ENCODE data around the gene CCDC9. TPM values are rescaled to one million over a fixed set of nuclear protein-coding genes. Genes with fewer than 3 reads are reported as not detected.

CCDC9 gene
- polyA plus RNA-seq, 3 donors = 6.3 to 10.0 (median 7.6) TPM

- intact Hi-C loops (cut with micrococcal nuclease) = no loop called here
- H3K36me3 ChIP-seq (replicated peaks in 1 of 2; ENCODE audit: control insufficient read depth in 1 of 2, insufficient read depth in 2 of 2, low read length in 2 of 2) = peaks cover 70 to 78% of the 10 kb centered on the region in 2 donors
- H3K4me3 Mint-ChIP-seq = no peak overlapping the region
Observed at GRCh38 chr19:47267350-47267759, 11.0 kb downstream of the CCDC9 start.

GRCh38 chr19:47268028-47268427 lies 11.7 kb downstream of the CCDC9 start:
- Mint-ChIP-seq H3K9me3 (no peaks in the 10 kb centered on the region), H3K4me3 (no peak overlapping the region), H3K4me1 (peaks cover 15% of the 10 kb centered on the region), H3K27me3 (ENCODE audit: low read depth in 3 of 3) (no peaks in the 10 kb centered on the region), H3K27ac (peak overlapping the region in 1 of 7 donors; percentile 36), H3K36me3 (peaks cover 60 to 83% of the 10 kb centered on the region in 2 donors)
- H3K4me1 ChIP-seq (ENCODE audit: control insufficient read depth in 1 of 2, insufficient read depth in 2 of 2, low read length in 2 of 2) = peaks cover 7 to 16% of the 10 kb centered on the region in 2 donors
- intact Hi-C loops (cut with micrococcal nuclease) = no loop called here
- H3K9me3 ChIP-seq (replicated peaks in 1 of 2; ENCODE audit: control insufficient read depth in 1 of 2, insufficient read depth in 1 of 2, low read length in 2 of 2) = no peaks in the 10 kb centered on the region
- H3K9ac ChIP-seq (ENCODE audit: insufficient read depth, low read length, poor library complexity, severe bottlenecking) = no peak overlapping the region
- H3K79me2 ChIP-seq (ENCODE audit: insufficient read depth, low read length) = no peaks in the 10 kb centered on the region
- DNase-seq = no peak
- H2AFZ ChIP-seq (ENCODE audit: insufficient read depth, low read depth, low read length, poor library complexity, severe bottlenecking) = no peak overlapping the region
- H3K4me3 ChIP-seq (replicated peaks in 1 of 3; ENCODE audit: low read depth in 2 of 3, low read length in 3 of 3) = no peak overlapping the region
- no peaks in the 10 kb centered on the region for H3K27me3 ChIP-seq (ENCODE audit: control insufficient read depth in 2 of 2, insufficient read depth in 2 of 2, low read length in 2 of 2)
- H3K36me3 ChIP-seq (replicated peaks in 1 of 2; ENCODE audit: control insufficient read depth in 1 of 2, insufficient read depth in 2 of 2, low read length in 2 of 2) = peaks cover 65 to 71% of the 10 kb centered on the region in 2 donors
- no peak overlapping the region for H3K27ac ChIP-seq (ENCODE audit: low read depth in 1 of 2, low read length in 2 of 2)
- H4K20me1 ChIP-seq (ENCODE audit: insufficient read depth, low read length) = peaks cover 4% of the 10 kb centered on the region
- no peak overlapping the region for H3K4me2 ChIP-seq (replicated peaks; ENCODE audit: extremely low read depth, low read length, poor library complexity, severe bottlenecking)
- 89% methylated on average over 5 of the region's 6 CpGs for WGBS (ENCODE audit: insufficient coverage)
- TF ChIP-seq, protein P1, sequence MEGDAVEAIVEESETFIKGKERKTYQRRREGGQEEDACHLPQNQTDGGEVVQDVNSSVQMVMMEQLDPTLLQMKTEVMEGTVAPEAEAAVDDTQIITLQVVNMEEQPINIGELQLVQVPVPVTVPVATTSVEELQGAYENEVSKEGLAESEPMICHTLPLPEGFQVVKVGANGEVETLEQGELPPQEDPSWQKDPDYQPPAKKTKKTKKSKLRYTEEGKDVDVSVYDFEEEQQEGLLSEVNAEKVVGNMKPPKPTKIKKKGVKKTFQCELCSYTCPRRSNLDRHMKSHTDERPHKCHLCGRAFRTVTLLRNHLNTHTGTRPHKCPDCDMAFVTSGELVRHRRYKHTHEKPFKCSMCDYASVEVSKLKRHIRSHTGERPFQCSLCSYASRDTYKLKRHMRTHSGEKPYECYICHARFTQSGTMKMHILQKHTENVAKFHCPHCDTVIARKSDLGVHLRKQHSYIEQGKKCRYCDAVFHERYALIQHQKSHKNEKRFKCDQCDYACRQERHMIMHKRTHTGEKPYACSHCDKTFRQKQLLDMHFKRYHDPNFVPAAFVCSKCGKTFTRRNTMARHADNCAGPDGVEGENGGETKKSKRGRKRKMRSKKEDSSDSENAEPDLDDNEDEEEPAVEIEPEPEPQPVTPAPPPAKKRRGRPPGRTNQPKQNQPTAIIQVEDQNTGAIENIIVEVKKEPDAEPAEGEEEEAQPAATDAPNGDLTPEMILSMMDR (IDR thresholded peaks at IDR 0.05) = no peak

More at GRCh38 chr19:47267350-47267759, 11.0 kb downstream of the CCDC9 start:
- DNase-seq = no peak
- Histone ChIP-seq H3K4me2 (replicated peaks; ENCODE audit: extremely low read depth, low read length, poor library complexity, severe bottlenecking) (no peak overlapping the region), H3K27ac (ENCODE audit: low read depth in 1 of 2, low read length in 2 of 2) (no peak overlapping the region), H3K9me3 (replicated peaks in 1 of 2; ENCODE audit: control insufficient read depth in 1 of 2, insufficient read depth in 1 of 2, low read length in 2 of 2) (no peaks in the 10 kb centered on the region), H3K9ac (ENCODE audit: insufficient read depth, low read length, poor library complexity, severe bottlenecking) (no peak overlapping the region), H4K20me1 (ENCODE audit: insufficient read depth, low read length) (peaks cover 8% of the 10 kb centered on the region), H3K4me3 (replicated peaks in 1 of 3; ENCODE audit: low read depth in 2 of 3, low read length in 3 of 3) (no peak overlapping the region), H3K79me2 (ENCODE audit: insufficient read depth, low read length) (no peaks in the 10 kb centered on the region), H3K27me3 (ENCODE audit: control insufficient read depth in 2 of 2, insufficient read depth in 2 of 2, low read length in 2 of 2) (no peaks in the 10 kb centered on the region), H2AFZ (ENCODE audit: insufficient read depth, low read depth, low read length, poor library complexity, severe bottlenecking) (no peak overlapping the region), H3K4me1 (ENCODE audit: control insufficient read depth in 1 of 2, insufficient read depth in 2 of 2, low read length in 2 of 2) (peaks cover under 1 to 9% of the 10 kb centered on the region in 2 donors)
- Mint-ChIP-seq H3K9me3 (no peaks in the 10 kb centered on the region), H3K36me3 (peaks cover 64 to 89% of the 10 kb centered on the region in 2 donors), H3K27ac (peak overlapping the region in 2 of 7 donors; percentile 12 to 36), H3K4me1 (peaks cover 9% of the 10 kb centered on the region), H3K27me3 (ENCODE audit: low read depth in 3 of 3) (no peaks in the 10 kb centered on the region)
- TF ChIP-seq, protein P1 (IDR thresholded peaks at IDR 0.05) = no peak
- 94% methylated on average over 9 of the region's 14 CpGs for WGBS (ENCODE audit: insufficient coverage)
